Measurements from ENCODE around the gene LFNG.

DNA sequence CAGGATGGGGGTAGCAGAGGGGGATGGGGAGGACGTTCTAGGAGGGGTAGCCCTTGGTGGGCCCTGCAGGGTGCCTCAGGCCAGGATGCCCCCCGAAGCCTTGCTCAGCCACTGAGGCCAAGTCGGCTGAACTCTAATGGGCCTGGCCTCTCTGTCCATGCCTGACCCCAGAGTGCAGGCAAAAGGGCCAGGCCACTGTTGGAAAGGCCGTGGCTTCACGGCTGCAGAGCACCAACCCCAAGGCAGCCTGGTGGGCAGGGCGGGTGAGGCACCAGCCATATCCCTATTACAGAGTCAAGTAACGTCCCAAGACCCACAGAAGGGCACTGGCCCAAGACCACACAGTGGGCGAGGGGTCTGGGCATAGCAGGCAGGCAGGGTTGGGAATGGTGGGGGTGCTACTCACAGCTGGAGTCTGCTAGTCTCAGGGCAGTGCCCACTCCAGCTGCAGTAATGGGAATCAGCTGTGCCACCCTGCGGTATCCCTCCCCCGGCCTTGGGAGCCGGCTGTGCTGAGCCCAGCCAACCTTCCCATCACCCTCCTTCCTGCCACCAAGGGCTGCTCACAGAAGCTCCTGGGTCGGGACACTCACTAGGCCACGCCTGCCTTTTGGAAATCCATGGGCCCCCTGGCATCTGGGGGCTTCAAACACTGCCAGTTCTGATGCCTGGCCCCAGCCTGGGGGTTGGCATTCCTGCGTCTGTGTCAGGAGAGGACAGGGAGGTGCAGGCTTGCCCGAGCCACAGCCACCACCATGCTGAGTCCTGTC, 4.0 kb upstream of the LFNG start:
- TF ChIP-seq, protein P1, sequence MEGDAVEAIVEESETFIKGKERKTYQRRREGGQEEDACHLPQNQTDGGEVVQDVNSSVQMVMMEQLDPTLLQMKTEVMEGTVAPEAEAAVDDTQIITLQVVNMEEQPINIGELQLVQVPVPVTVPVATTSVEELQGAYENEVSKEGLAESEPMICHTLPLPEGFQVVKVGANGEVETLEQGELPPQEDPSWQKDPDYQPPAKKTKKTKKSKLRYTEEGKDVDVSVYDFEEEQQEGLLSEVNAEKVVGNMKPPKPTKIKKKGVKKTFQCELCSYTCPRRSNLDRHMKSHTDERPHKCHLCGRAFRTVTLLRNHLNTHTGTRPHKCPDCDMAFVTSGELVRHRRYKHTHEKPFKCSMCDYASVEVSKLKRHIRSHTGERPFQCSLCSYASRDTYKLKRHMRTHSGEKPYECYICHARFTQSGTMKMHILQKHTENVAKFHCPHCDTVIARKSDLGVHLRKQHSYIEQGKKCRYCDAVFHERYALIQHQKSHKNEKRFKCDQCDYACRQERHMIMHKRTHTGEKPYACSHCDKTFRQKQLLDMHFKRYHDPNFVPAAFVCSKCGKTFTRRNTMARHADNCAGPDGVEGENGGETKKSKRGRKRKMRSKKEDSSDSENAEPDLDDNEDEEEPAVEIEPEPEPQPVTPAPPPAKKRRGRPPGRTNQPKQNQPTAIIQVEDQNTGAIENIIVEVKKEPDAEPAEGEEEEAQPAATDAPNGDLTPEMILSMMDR (IDR thresholded peaks at IDR 0.05; ENCODE audit: low read depth, low read length, poor library complexity, severe bottlenecking), result no peak
- no peak for TF ChIP-seq EZH2phosphoT487 (IDR thresholded peaks at IDR 0.05; ENCODE audit: borderline replicate concordance, low read length)
